ENCODE results near the gene GSK3B.

DNA sequence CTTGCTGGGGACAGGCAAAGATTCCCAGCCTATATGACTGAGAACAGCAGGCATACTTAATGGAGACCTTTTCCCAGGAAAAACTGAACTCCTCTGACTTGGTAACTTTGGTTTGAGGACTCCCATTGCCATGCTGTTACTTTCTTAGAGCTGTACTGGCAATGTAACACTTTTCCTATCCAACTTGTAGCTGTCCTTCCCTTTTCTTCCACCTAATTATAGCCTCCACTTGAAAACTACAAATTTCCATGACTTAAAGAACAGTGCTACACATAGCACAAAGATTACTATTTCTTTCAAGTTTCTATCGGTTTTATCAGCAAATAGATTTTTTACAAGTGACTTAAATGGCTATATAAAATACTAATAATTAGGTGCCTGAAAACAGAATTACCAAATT is 116.9 kb downstream of the GSK3B start:
- TF ChIP-seq, protein P1, sequence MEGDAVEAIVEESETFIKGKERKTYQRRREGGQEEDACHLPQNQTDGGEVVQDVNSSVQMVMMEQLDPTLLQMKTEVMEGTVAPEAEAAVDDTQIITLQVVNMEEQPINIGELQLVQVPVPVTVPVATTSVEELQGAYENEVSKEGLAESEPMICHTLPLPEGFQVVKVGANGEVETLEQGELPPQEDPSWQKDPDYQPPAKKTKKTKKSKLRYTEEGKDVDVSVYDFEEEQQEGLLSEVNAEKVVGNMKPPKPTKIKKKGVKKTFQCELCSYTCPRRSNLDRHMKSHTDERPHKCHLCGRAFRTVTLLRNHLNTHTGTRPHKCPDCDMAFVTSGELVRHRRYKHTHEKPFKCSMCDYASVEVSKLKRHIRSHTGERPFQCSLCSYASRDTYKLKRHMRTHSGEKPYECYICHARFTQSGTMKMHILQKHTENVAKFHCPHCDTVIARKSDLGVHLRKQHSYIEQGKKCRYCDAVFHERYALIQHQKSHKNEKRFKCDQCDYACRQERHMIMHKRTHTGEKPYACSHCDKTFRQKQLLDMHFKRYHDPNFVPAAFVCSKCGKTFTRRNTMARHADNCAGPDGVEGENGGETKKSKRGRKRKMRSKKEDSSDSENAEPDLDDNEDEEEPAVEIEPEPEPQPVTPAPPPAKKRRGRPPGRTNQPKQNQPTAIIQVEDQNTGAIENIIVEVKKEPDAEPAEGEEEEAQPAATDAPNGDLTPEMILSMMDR (IDR thresholded peaks at IDR 0.05) = no peak
- TF ChIP-seq EZH2 (IDR thresholded peaks at IDR 0.05; ENCODE audit: borderline replicate concordance, insufficient read depth, low read depth, low read length, poor library complexity, severe bottlenecking) = no peak

All from B cell (primary cell).